Measurements from ENCODE around the gene AEBP2. TPM values are rescaled to one million over a fixed set of nuclear protein-coding genes. Genes with fewer than 3 reads are reported as not detected.
A peak's percentile ranks its signal among the peaks of the same experiment; 100 is the strongest.

The AEBP2 gene
- total and polyA plus RNA-seq, 2 of the 13 experiments (the other 11 are each of a cell fraction or from before 2014, with no cell fraction given): 9.2 to 17.9 TPM

- TF ChIP-seq SALL1 (CRISPR knock-in tag; IDR thresholded peaks at IDR 0.05) (no peak; the same call in 1 of the 2 replicates), UBTF (CRISPR knock-in tag; IDR thresholded peaks at IDR 0.05) (0 out of 2 replicates have a peak, but pooled peaks have one; percentile 17), MAF1 (CRISPR knock-in tag; IDR thresholded peaks at IDR 0.05; ENCODE audit: borderline replicate concordance) (no peak), ZBTB38 (CRISPR knock-in tag; IDR thresholded peaks at IDR 0.05) (no peak), ZHX1 (CRISPR knock-in tag; IDR thresholded peaks at IDR 0.05; ENCODE audit: low read depth) (no peak), GTF3A (CRISPR knock-in tag; conservative IDR thresholded peaks at IDR 0.05) (no peak), ZNF34 (CRISPR knock-in tag; IDR thresholded peaks at IDR 0.05; ENCODE audit: borderline replicate concordance) (no peak), ZNF136 (CRISPR knock-in tag; IDR thresholded peaks at IDR 0.05; ENCODE audit: low read depth) (no peak), ZFX (CRISPR knock-in tag; IDR thresholded peaks at IDR 0.05; ENCODE audit: low read depth) (no peak; the same call in 1 of the 2 replicates), ZNF234 (CRISPR knock-in tag; conservative IDR thresholded peaks at IDR 0.05) (no peak), MLLT10 (CRISPR knock-in tag; IDR thresholded peaks at IDR 0.05) (no peak), ZNF546 (CRISPR knock-in tag; conservative IDR thresholded peaks at IDR 0.05) (no peak), KDM5A (IDR thresholded peaks at IDR 0.05; ENCODE audit: borderline replicate concordance, low read length) (no peak), BCLAF1 (IDR thresholded peaks at IDR 0.05) (no peak), HMG20A (CRISPR knock-in tag; IDR thresholded peaks at IDR 0.05; ENCODE audit: borderline replicate concordance) (peak; percentile 28; the same call in 1 of the 2 replicates), ATRX (CRISPR knock-in tag; IDR thresholded peaks at IDR 0.05; ENCODE audit: borderline replicate concordance) (no peak), ZFP91 (CRISPR knock-in tag; IDR thresholded peaks at IDR 0.05; ENCODE audit: borderline replicate concordance) (no peak), ZNF790 (CRISPR knock-in tag; IDR thresholded peaks at IDR 0.05; ENCODE audit: borderline replicate concordance) (no peak), HNRNPK (IDR thresholded peaks at IDR 0.05; ENCODE audit: low read depth, low read length, poor library complexity, severe bottlenecking) (no peak), ZNF672 (CRISPR knock-in tag; IDR thresholded peaks at IDR 0.05) (no peak)
Measured at GRCh38 chr12:19402743-19403431, 36.4 kb upstream of the AEBP2 start (continued).
